Motor neuron (in vitro differentiated cells): Measurements from ENCODE around the gene TSHR. TPM values are rescaled to one million over a fixed set of nuclear protein-coding genes. Genes with fewer than 3 reads are reported as not detected.
A peak's percentile ranks its signal among the peaks of the same experiment; 100 is the strongest.

Experiments
- ATAC-seq, 8 experiments: fragments of 200-7000 bp; cut with Tn5 transposase; replicated peaks in 6 of 8; 2 replicates each; pipeline ENCODE4 v1.8.0; 2021; ENCODE audit warnings: mild to moderate bottlenecking in 8 of 8, moderate library complexity in 8 of 8
- H3K27ac ChIP-seq, 2 donors: fragments of 250-450 bp; sonication (Bioruptor Pico); 2 replicates each; pipeline ENCODE4 v1.9.0; 2021; ENCODE audit warnings: antibody characterized with exemption in 2 of 2, mild to moderate bottlenecking in 2 of 2, moderate library complexity in 1 of 2
- H3K4me1 ChIP-seq, 2 donors: fragments of 250-450 bp; sonication (Bioruptor Pico); replicated peaks in 1 of 2; 2 replicates each; pipeline ENCODE4 v1.6.1; 2021; ENCODE audit warnings: antibody characterized with exemption in 2 of 2, mild to moderate bottlenecking in 2 of 2, moderate library complexity in 1 of 2
- H3K4me3 ChIP-seq, 5 donors: fragments of 250-450 bp; sonication (Bioruptor Pico); 2 replicates each; pipeline ENCODE4 v1.9.0; 2021; ENCODE audit warnings: antibody characterized with exemption in 5 of 5, mild to moderate bottlenecking in 5 of 5, moderate library complexity in 4 of 5
- WGBS, 10 experiments: fragments of 450-650 bp; shearing (Covaris generic); methylation state at CpG; one replicate each; pipeline ENCODE4 v1.0.0; 2022; 5-methylcytosine and 5-hydroxymethylcytosine counted together
- in situ Hi-C, 9 experiments: fragments of 400-800 bp; cut with MboI; loops; one replicate each; pipeline ENCODE4 v1.15.0; 2021; ENCODE audit warnings: low sequenced_read_pairs in 9 of 9, low pct_unique_long_range_greater_than_20kb in 2 of 9; ENCODE audit not compliant: unreplicated experiment in 9 of 9
- total RNA-seq, 8 experiments: library from RNA; unstranded; fragments of 300-600 nt; gene quantifications; 2 replicates each; pipeline versions ENCODE4 v1.2.3 to v1.2.4, GENCODE V29; 2022

Gene TSHR
- total RNA-seq, 8 experiments from 2014 or later: 0.13 to 2.0 (median 0.56) TPM

GRCh38 chr14:80956102-80956501 lies 681 bp downstream of the TSHR start:
- Histone ChIP-seq H3K27ac (no peak overlapping the region), H3K4me1 (no peaks in the 10 kb centered on the region), H3K4me3 (no peak overlapping the region)
- in situ Hi-C loops: loop anchor here in 4 of 9 experiments (25.0 kb wide), 1 partner anchor 506 kb away; no protein-coding TSS in a partner anchor
- no peak for ATAC-seq
- 0 to 100% (median 89%) methylated on average over 1 to 2 of the region's 2 CpGs; no CpG with 5 or more reads in 1 of the 10 experiments for WGBS, 10 experiments

GRCh38 chr14:80956922-80957321 lies 1.5 kb downstream of the TSHR start:
- in situ Hi-C loops: loop anchor here in 4 of 9 experiments (25.0 kb wide), 1 partner anchor 505 kb away; no protein-coding TSS in a partner anchor
- WGBS, 10 experiments: 40 to 100% (median 86%) methylated on average over 1 of the region's 1 CpG; no CpG with 5 or more reads in 4 of the 10 experiments
- Histone ChIP-seq H3K4me3 (no peak overlapping the region), H3K27ac (no peak overlapping the region), H3K4me1 (no peaks in the 10 kb centered on the region)
- no peak for ATAC-seq

- ATAC-seq: no peak
Measured at GRCh38 chr14:80957613-80958012, 2.2 kb downstream of the TSHR start.

GRCh38 chr14:80958226-80958625 lies 2.8 kb downstream of the TSHR start:
- Histone ChIP-seq H3K27ac (no peak overlapping the region), H3K4me1 (no peaks in the 10 kb centered on the region), H3K4me3 (no peak overlapping the region)
- in situ Hi-C loops: loop anchor here in 4 of 9 experiments (25.0 kb wide), 1 partner anchor 504 kb away; no protein-coding TSS in a partner anchor
- 40 to 100% (median 67%) methylated on average over 1 to 2 of the region's 2 CpGs; no CpG with 5 or more reads in 3 of the 10 experiments for WGBS, 10 experiments
- ATAC-seq: no peak

More at GRCh38 chr14:80957613-80958012, 2.2 kb downstream of the TSHR start:
- 50 to 100% (median 74%) methylated on average over 1 to 2 of the region's 2 CpGs for whole genome bisulfite sequencing, 10 experiments
- in situ Hi-C loops: loop anchor here in 4 of 9 experiments (25.0 kb wide), 1 partner anchor 505 kb away; no protein-coding TSS in a partner anchor
- Histone ChIP-seq H3K4me1 (no peaks in the 10 kb centered on the region), H3K27ac (no peak overlapping the region), H3K4me3 (no peak overlapping the region)

GRCh38 chr14:80958939-80959338 lies 3.5 kb downstream of the TSHR start:
- no peak for ATAC-seq
- no peak overlapping the region for H3K4me3 ChIP-seq
- H3K4me1 ChIP-seq: no peaks in the 10 kb centered on the region
- WGBS, 10 experiments: 10 to 100% (median 71%) methylated on average over 1 to 3 of the region's 3 CpGs; no CpG with 5 or more reads in 1 of the 10 experiments
- in situ Hi-C loops: loop anchor here in 4 of 9 experiments (25.0 kb wide), 1 partner anchor 503 kb away; no protein-coding TSS in a partner anchor
- H3K27ac ChIP-seq: no peak overlapping the region

GRCh38 chr14:80959496-80959895 lies 4.1 kb downstream of the TSHR start:
- 9 to 90% (median 67%) methylated on average over 1 to 4 of the region's 4 CpGs for WGBS, 10 experiments
- no peaks in the 10 kb centered on the region for H3K4me1 ChIP-seq
- in situ Hi-C loops: loop anchor here in 4 of 9 experiments (25.0 kb wide), 1 partner anchor 503 kb away; no protein-coding TSS in a partner anchor
- H3K27ac ChIP-seq: no peak overlapping the region
- H3K4me3 ChIP-seq: no peak overlapping the region
- peak in 2 of 8 experiments; percentile 45 to 46 for ATAC-seq

- H3K27ac ChIP-seq: no peak overlapping the region
- no peaks in the 10 kb centered on the region for H3K4me1 ChIP-seq
- H3K4me3 ChIP-seq: no peak overlapping the region
- peak in 2 of 8 experiments; percentile 46 to 50 for ATAC-seq
- WGBS, 10 experiments: 0 to 89% (median 40%) methylated on average over 1 to 4 of the region's 5 CpGs; no CpG with 5 or more reads in 2 of the 10 experiments
- in situ Hi-C loops: loop anchor here in 4 of 9 experiments (25.0 kb wide), 1 partner anchor 497 kb away; no protein-coding TSS in a partner anchor
Measured at GRCh38 chr14:80965037-80965436, 9.6 kb downstream of the TSHR start.

- ATAC-seq: peak; percentile 30 to 90 (median 78)
Measured at GRCh38 chr14:80973931-80974641, 18.7 kb downstream of the TSHR start.

GRCh38 chr14:80974679-80975078 lies 19.3 kb downstream of the TSHR start:
- H3K4me3 ChIP-seq: no peak overlapping the region
- peaks cover 0 to 6% of the 10 kb centered on the region in 2 donors for H3K4me1 ChIP-seq
- ATAC-seq: no peak
- in situ Hi-C loops: loop anchor here in 7 of 9 experiments (10.0 to 25.0 kb wide), 3 partner anchors 188 to 488 kb away; no protein-coding TSS in a partner anchor
- H3K27ac ChIP-seq: no peak overlapping the region
- 0 to 100% (median 80%) methylated on average over 1 to 2 of the region's 2 CpGs; no CpG with 5 or more reads in 1 of the 10 experiments for WGBS, 10 experiments

More at GRCh38 chr14:80973931-80974641, 18.7 kb downstream of the TSHR start:
- Histone ChIP-seq H3K4me1 (peaks cover 0 to 6% of the 10 kb centered on the region in 2 donors), H3K4me3 (no peak overlapping the region), H3K27ac (no peak overlapping the region)
- 11 to 100% (median 66%) methylated on average over 1 to 5 of the region's 5 CpGs; no CpG with 5 or more reads in 2 of the 10 experiments for WGBS, 10 experiments
- in situ Hi-C loops: loop anchor here in 4 of 9 experiments (10.0 to 25.0 kb wide), 2 partner anchors 191 to 488 kb away; no protein-coding TSS in a partner anchor

- Histone ChIP-seq H3K27ac (no peak overlapping the region), H3K4me1 (peaks cover 0 to 6% of the 10 kb centered on the region in 2 donors), H3K4me3 (no peak overlapping the region)
- in situ Hi-C loops: loop anchor here in 5 of 9 experiments (10.0 to 25.0 kb wide), 3 partner anchors 185 to 485 kb away; no protein-coding TSS in a partner anchor
- peak in 7 of 8 experiments; percentile 21 to 92 (median 84) for ATAC-seq
Measured at GRCh38 chr14:80977221-80977620, 21.8 kb downstream of the TSHR start.

GRCh38 chr14:80978403-80978802 lies 23.0 kb downstream of the TSHR start:
- in situ Hi-C loops: loop anchor here in 5 of 9 experiments (10.0 to 25.0 kb wide), 3 partner anchors 184 to 484 kb away; no protein-coding TSS in a partner anchor
- H3K4me1 ChIP-seq: peaks cover 0 to 6% of the 10 kb centered on the region in 2 donors
- no peak overlapping the region for H3K27ac ChIP-seq
- no peak for ATAC-seq
- H3K4me3 ChIP-seq: no peak overlapping the region
- 20 to 100% (median 94%) methylated on average over 1 to 2 of the region's 2 CpGs; no CpG with 5 or more reads in 4 of the 10 experiments for WGBS, 10 experiments

- no peak for ATAC-seq
- H3K4me3 ChIP-seq: no peak overlapping the region
- no peak overlapping the region for H3K27ac ChIP-seq
- H3K4me1 ChIP-seq: no peaks in the 10 kb centered on the region
- in situ Hi-C loops: loop anchor here in 6 of 9 experiments (10.0 to 25.0 kb wide), 4 partner anchors 182 to 485 kb away; no protein-coding TSS in a partner anchor
- 0 to 92% (median 81%) methylated on average over 2 of the region's 2 CpGs for WGBS, 10 experiments
Measured at GRCh38 chr14:80979951-80980350, 24.5 kb downstream of the TSHR start.

- WGBS, 10 experiments: 0 to 100% (median 90%) methylated on average over 1 to 3 of the region's 3 CpGs; no CpG with 5 or more reads in 3 of the 10 experiments
- in situ Hi-C loops: loop anchor here in 5 of 9 experiments (10.0 to 25.0 kb wide), 3 partner anchors 181 to 484 kb away; no protein-coding TSS in a partner anchor
- ATAC-seq: no peak
- no peaks in the 10 kb centered on the region for H3K4me1 ChIP-seq
- H3K4me3 ChIP-seq: no peak overlapping the region
- no peak overlapping the region for H3K27ac ChIP-seq
Measured at GRCh38 chr14:80981156-80981555, 25.7 kb downstream of the TSHR start.
